HUDEP-2 (cell line): Measurements from ENCODE around the gene GMIP.

ENCODE experiments used
- DNase-seq, 76 experiments: peaks; one replicate each; lab custom pipeline; 2025; ENCODE audit not compliant: unreplicated experiment in 76 of 76; lab: John Stamatoyannopoulos, UW

GMIP gene

GRCh38 chr19:19579533-19580361 is 63.7 kb downstream of the GMIP start:
- DNase-seq: no peak
